Testis (tissue), 3 donors: ENCODE data around the gene PPP1R18. TPM values are rescaled to one million over a fixed set of nuclear protein-coding genes. Genes with fewer than 3 reads are reported as not detected.
"Not testable (repeated sequence)": the region's sequence is repeated elsewhere in the genome, so short reads cannot be mapped to it uniquely, and the experiment has no call there.

Experiments
- DNase-seq: peaks from one replicate; pipeline ENCODE4 v3.0.0-alpha.2; 2019
- H3K27ac ChIP-seq, 2 donors: fragments of 200-600 bp; sonication (generic); one replicate each; pipeline ENCODE4 v1.5.1; 2019
- H3K27me3 ChIP-seq: fragments of 200-600 bp; sonication (generic); one replicate; pipeline ENCODE4 v1.5.1; 2019
- H3K36me3 ChIP-seq: fragments of 200-600 bp; sonication (generic); one replicate; pipeline ENCODE4 v1.5.1; 2017; ENCODE audit warnings: low read depth; ENCODE audit errors: missing control alignments
- H3K4me1 ChIP-seq: fragments of 200-600 bp; sonication (generic); one replicate; pipeline ENCODE4 v1.5.1; 2019
- H3K4me3 ChIP-seq, 2 donors: fragments of 200-600 bp; sonication (generic); one replicate each; pipeline ENCODE4 v1.5.1; 2017 to 2019
- H3K9me3 ChIP-seq: fragments of 200-600 bp; sonication (generic); one replicate; pipeline ENCODE4 v1.5.1; 2017
- CTCF ChIP-seq, 3 experiments: fragments of 450-650 bp in 2 of 3; fragments of 200-600 bp in 1 of 3; sonication (generic) in 1 of 3; IDR thresholded peaks; one replicate each; pipeline ENCODE4 v1.5.1; 2016 to 2019; ENCODE audit warnings: antibody characterized with exemption in 3 of 3, mild to moderate bottlenecking in 2 of 3, moderate library complexity in 1 of 3
- POLR2A ChIP-seq: fragments of 450-650 bp; IDR thresholded peaks from one replicate; pipeline ENCODE4 v1.6.1; 2017; ENCODE audit warnings: antibody characterized with exemption, mild to moderate bottlenecking, moderate library complexity
- WGBS, 2 donors: methylation state at CpG; one replicate each; pipeline ENCODE4 v1.1.5; 2018; 5-methylcytosine and 5-hydroxymethylcytosine counted together
- intact Hi-C: fragments of 100-400 bp; cut with DNase I; formaldehyde crosslinking; loops from one replicate; pipeline ENCODE4 v1.15.1; 2023; ENCODE audit warnings: low total_unique reads
- polyA plus RNA-seq: library from polyadenylated mRNA; stranded (reverse); fragments of 350-450 nt; fragmentation: Illumina TruSeq; extraction: RNeasy Lipid Tissue Mini Kit (QIAGEN cat#74804); gene quantifications from one replicate; pipeline ENCODE4 v1.2.3, GENCODE V29; 2014; ENCODE audit warnings: low read depth, low replicate concordance; ENCODE audit not compliant: insufficient read depth
- total RNA-seq, 2 donors: library from RNA; depleted of rRNA; stranded (reverse); fragments of >200 nt; gene quantifications; one replicate each; pipeline ENCODE4 v1.2.3, GENCODE V29; 2016

The PPP1R18 gene
- total and polyA plus RNA-seq, 3 donors from 2014 or later = 9.0 to 24.9 (median 9.3) TPM

- H3K36me3 ChIP-seq = no peaks in the 10 kb centered on the region
- H3K4me1 ChIP-seq = peaks cover 24% of the 10 kb centered on the region
- intact Hi-C loops = loop anchor here (2.0 to 10.0 kb wide), 2 partner anchors 33 to 1075 kb away; partner anchors contain the start of gene PPP1R18
- TF ChIP-seq CTCF (IDR thresholded peaks at IDR 0.05) (peak in 2 of 3 experiments; percentile 19 to 31), POLR2A (peak; percentile 83)
- WGBS, 2 donors = 0 to 1% methylated on average over 35 to 38 of the region's 38 CpGs
- H3K4me3 ChIP-seq = peak within 1 kb of the TSS; percentile 73 to 99
- H3K27me3 ChIP-seq = no peaks in the 10 kb centered on the region
- H3K9me3 ChIP-seq = no peaks in the 10 kb centered on the region
- peak; percentile 99 for DNase-seq
- H3K27ac ChIP-seq = peak within 1 kb of the TSS; percentile 89 to 90
These were observed 33.6 kb upstream of the PPP1R18 start, which contains the start of gene TUBB for GRCh38 chr6:30719791-30720737. Gene TUBB, plus strand, starts transcription at chr6:30720352. Its CDS starts 155 bp downstream, at chr6:30720507.

- peak overlapping the region; percentile 73 to 99 for H3K4me3 ChIP-seq
- no peaks in the 10 kb centered on the region for H3K9me3 ChIP-seq
- peak overlapping the region; percentile 42 to 90 for H3K27ac ChIP-seq
- intact Hi-C loops = no loop called here
- H3K36me3 ChIP-seq = no peaks in the 10 kb centered on the region
- H3K27me3 ChIP-seq = no peaks in the 10 kb centered on the region
- H3K4me1 ChIP-seq = peaks cover 23% of the 10 kb centered on the region
- WGBS, 2 donors = 7 to 12% methylated on average over 8 of the region's 8 CpGs
- TF ChIP-seq POLR2A (no peak), CTCF (IDR thresholded peaks at IDR 0.05) (no peak)
- no peak for DNase-seq
These were observed 32.9 kb upstream of the PPP1R18 start for GRCh38 chr6:30719356-30719755.

GRCh38 chr6:30717845-30718720 lies 31.6 kb upstream of the PPP1R18 start:
- Histone ChIP-seq H3K27ac (peak overlapping the region; percentile 73 to 90), H3K4me1 (peaks cover 23% of the 10 kb centered on the region), H3K4me3 (peak overlapping the region; percentile 62 to 78)
- H3K36me3 ChIP-seq, H3K9me3 ChIP-seq, intact Hi-C loops, H3K27me3 ChIP-seq: not testable (repeated sequence)
- peak; percentile 47 for DNase-seq
- WGBS, 2 donors = 45 to 60% methylated on average over 37 of the region's 37 CpGs

GRCh38 chr6:30717129-30717844 lies 30.8 kb upstream of the PPP1R18 start, which contains the start of gene MDC1:
Gene MDC1, minus strand, starts transcription at chr6:30717281. Its CDS starts 2,106 bp downstream, at chr6:30715175.
- Histone ChIP-seq H3K27me3 (no peaks in the 10 kb centered on the region), H3K36me3 (no peaks in the 10 kb centered on the region), H3K4me1 (peaks cover 15% of the 10 kb centered on the region), H3K27ac (peak within 1 kb of the TSS; percentile 90), H3K9me3 (no peaks in the 10 kb centered on the region), H3K4me3 (peak within 1 kb of the TSS; percentile 62 to 78)
- DNase-seq = peak; percentile 100
- WGBS, 2 donors = 0% methylated on average over 8 to 33 of the region's 48 CpGs
- intact Hi-C loops = no loop called here
- TF ChIP-seq POLR2A (peak; percentile 81), CTCF (IDR thresholded peaks at IDR 0.05) (peak in 2 of 3 experiments; percentile 55 to 58)
